Esophagus mucosa (tissue), 1 donor: ENCODE results near the gene OR51B6. TPM values are rescaled to one million over a fixed set of nuclear protein-coding genes. Genes with fewer than 3 reads are reported as not detected.
"Not testable (repeated sequence)": the region's sequence is repeated elsewhere in the genome, so short reads cannot be mapped to it uniquely, and the experiment has no call there.

Experiments
- ATAC-seq: fragments of 200-7000 bp; cut with Tn5 transposase; one replicate; pipeline ENCODE4 v1.9.1; 2020
- total RNA-seq: library from RNA; stranded (reverse); gene quantifications from one replicate; pipeline ENCODE4 v1.2.4, GENCODE V29; 2023
- donor health status: DM: yes; HTN: yes; CAD: no.

Gene OR51B6
- not detected for total RNA-seq

GRCh38 chr11:5351208-5351607 is at the start of gene OR51B6:
Gene OR51B6, plus strand, starts transcription at chr11:5351508. Its CDS starts 0 bp downstream, at chr11:5351508.
- no peak for ATAC-seq

GRCh38 chr11:5301846-5302245 is 49.5 kb upstream of the OR51B6 start, which contains the start of gene OR51B4:
Gene OR51B4, minus strand, starts transcription at chr11:5301946. Its CDS starts 0 bp downstream, at chr11:5301946.
- no peak for ATAC-seq

- no peak for ATAC-seq
Measured at GRCh38 chr11:5303626-5304025, 47.7 kb upstream of the OR51B6 start.

- no peak for ATAC-seq
Measured at GRCh38 chr11:5304046-5304445, 47.3 kb upstream of the OR51B6 start.

GRCh38 chr11:5307256-5308019 is 43.9 kb upstream of the OR51B6 start:
- ATAC-seq, result no peak

- no peak for ATAC-seq
Measured at GRCh38 chr11:5310423-5310822, 40.9 kb upstream of the OR51B6 start.

GRCh38 chr11:5313326-5314023 is 37.8 kb upstream of the OR51B6 start:
- not testable (repeated sequence) for ATAC-seq

- ATAC-seq, result no peak
Measured at GRCh38 chr11:5317292-5317691, 34.0 kb upstream of the OR51B6 start.

GRCh38 chr11:5324197-5324596 is 27.1 kb upstream of the OR51B6 start, which contains the start of gene OR51B2:
Gene OR51B2, minus strand, starts transcription at chr11:5324297. Its CDS starts 0 bp downstream, at chr11:5324297.
- ATAC-seq, result no peak

- no peak for ATAC-seq
Measured at GRCh38 chr11:5335170-5335569, 16.1 kb upstream of the OR51B6 start.

- no peak for ATAC-seq
Measured at GRCh38 chr11:5336331-5336730, 15.0 kb upstream of the OR51B6 start.

GRCh38 chr11:5337253-5337652 is 14.1 kb upstream of the OR51B6 start:
- ATAC-seq, result not testable (repeated sequence)

- ATAC-seq, result no peak
Measured at GRCh38 chr11:5339771-5340322, 11.5 kb upstream of the OR51B6 start.

GRCh38 chr11:5343474-5344335 is 7.6 kb upstream of the OR51B6 start, which contains the start of gene OR51B5:
Gene OR51B5, minus strand, starts transcription at chr11:5343524. Its CDS starts 0 bp downstream, at chr11:5343524.
- ATAC-seq, result no peak

- ATAC-seq, result no peak
Measured at GRCh38 chr11:5345831-5346230, 5.5 kb upstream of the OR51B6 start.

GRCh38 chr11:5348551-5349194 is 2.6 kb upstream of the OR51B6 start:
- no peak for ATAC-seq

- no peak for ATAC-seq
Measured at GRCh38 chr11:5349550-5349949, 1.8 kb upstream of the OR51B6 start.

GRCh38 chr11:5356031-5356430 is 4.7 kb downstream of the OR51B6 start:
- ATAC-seq, result not testable (repeated sequence)

- ATAC-seq, result no peak
Measured at GRCh38 chr11:5362017-5362625, 10.8 kb downstream of the OR51B6 start.

GRCh38 chr11:5363679-5364078 is 12.4 kb downstream of the OR51B6 start:
- ATAC-seq, result no peak

GRCh38 chr11:5364214-5364613 is 12.9 kb downstream of the OR51B6 start:
- no peak for ATAC-seq
